MG63 (cell line): ENCODE results near the gene ZMAT5. TPM values are rescaled to one million over a fixed set of nuclear protein-coding genes. Genes with fewer than 3 reads are reported as not detected.

Experiments
- DNase-seq: peaks from one replicate; pipeline ENCODE4 v3.0.0-alpha.2; 2020
- H3K27me3 ChIP-seq: fragments of 250-450 bp; sonication (Bioruptor Pico); 2 replicates; pipeline ENCODE4 v1.5.1; 2020; ENCODE audit warnings: mild to moderate bottlenecking, moderate library complexity
- H3K36me3 ChIP-seq: fragments of 250-450 bp; sonication (Bioruptor Pico); 2 replicates; pipeline ENCODE4 v1.5.1; 2020; ENCODE audit warnings: mild to moderate bottlenecking, moderate library complexity
- H3K4me3 ChIP-seq: fragments of 250-450 bp; sonication (Bioruptor Pico); 2 replicates; pipeline ENCODE4 v1.5.1; 2020; ENCODE audit warnings: mild to moderate bottlenecking, moderate library complexity
- H3K9me3 ChIP-seq: fragments of 250-450 bp; sonication (Bioruptor Pico); 2 replicates; pipeline ENCODE4 v1.5.1; 2020; ENCODE audit warnings: mild to moderate bottlenecking, moderate library complexity
- total RNA-seq: library from RNA; depleted of rRNA; stranded (reverse); fragments of >200 nt; shearing (Covaris generic); gene quantifications from 2 replicates; pipeline ENCODE4 v1.2.3, GENCODE V29; 2014; ENCODE audit warnings: low replicate concordance

Gene ZMAT5
- total RNA-seq, 1 experiment from 2014 or later, result 38.9 TPM

DNA sequence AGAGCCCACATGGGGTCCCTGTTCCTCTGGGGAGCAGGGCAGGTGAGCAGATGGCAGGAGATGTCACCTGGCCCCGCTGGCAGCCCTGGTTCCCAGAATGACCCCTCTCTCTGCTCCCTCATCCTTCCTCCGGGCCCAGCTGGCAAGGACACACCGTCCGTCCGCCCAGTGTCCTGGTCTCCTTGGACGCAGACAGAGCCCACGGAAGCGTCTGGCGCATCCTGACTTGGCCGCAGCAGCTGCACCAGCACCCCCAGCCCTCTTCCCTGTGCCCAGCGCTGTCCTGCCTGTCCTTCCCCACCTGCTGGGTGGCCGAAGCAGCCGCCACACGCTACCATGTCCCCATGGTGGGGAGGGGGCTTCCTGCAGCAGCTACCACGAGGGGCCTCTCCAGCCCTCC, 56.6 kb downstream of the ZMAT5 start:
- H3K36me3 ChIP-seq, result no peaks in the 10 kb centered on the region
- H3K9me3 ChIP-seq, result no peaks in the 10 kb centered on the region
- H3K27me3 ChIP-seq, result no peaks in the 10 kb centered on the region
- no peak overlapping the region for H3K4me3 ChIP-seq
- no peak for DNase-seq

DNA sequence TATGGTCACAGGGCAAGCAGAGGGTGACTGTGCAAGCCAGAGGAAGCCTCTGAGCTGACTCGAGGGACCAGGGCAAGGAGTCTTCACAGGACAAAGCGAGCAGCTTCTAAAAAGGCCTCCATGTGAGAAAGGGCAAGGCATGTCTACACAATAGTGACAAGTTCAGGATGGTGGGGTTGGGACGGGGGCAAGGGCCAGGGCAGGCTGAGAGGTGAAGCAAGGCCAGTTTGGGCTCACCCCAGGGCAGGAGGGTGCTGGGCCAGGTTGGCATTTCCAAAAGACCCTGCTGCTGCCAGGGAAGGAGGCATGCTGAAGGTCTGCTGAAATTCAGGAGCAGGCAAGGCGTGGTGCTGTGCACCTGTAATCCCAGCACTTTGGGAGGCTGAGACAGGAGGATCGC, 59.3 kb downstream of the ZMAT5 start:
- no peaks in the 10 kb centered on the region for H3K36me3 ChIP-seq
- no peak for DNase-seq
- no peaks in the 10 kb centered on the region for H3K27me3 ChIP-seq
- H3K9me3 ChIP-seq, result no peaks in the 10 kb centered on the region
- H3K4me3 ChIP-seq, result no peak overlapping the region

DNA sequence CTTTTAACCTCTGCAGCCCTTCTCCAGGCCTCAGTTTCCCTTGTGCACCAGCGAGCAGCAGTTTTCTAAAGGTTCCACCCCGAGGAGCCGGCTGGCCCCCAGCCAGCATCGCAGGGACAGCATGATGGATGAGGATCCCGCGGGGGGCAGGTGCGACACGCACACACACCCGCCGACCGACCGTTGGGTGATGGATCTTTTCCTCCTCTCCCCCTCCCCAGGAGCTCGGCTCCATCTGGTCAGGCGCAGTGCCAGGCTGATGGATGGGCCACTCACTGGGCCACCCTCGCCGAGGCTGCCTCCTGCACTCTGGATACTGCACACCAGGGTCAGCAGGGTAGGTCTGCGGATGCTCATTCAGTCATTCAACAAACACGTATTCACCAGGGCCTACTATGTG, 59.8 kb downstream of the ZMAT5 start:
- Histone ChIP-seq H3K36me3 (no peaks in the 10 kb centered on the region), H3K4me3 (no peak overlapping the region), H3K27me3 (no peaks in the 10 kb centered on the region), H3K9me3 (no peaks in the 10 kb centered on the region)
- DNase-seq, result no peak

DNA sequence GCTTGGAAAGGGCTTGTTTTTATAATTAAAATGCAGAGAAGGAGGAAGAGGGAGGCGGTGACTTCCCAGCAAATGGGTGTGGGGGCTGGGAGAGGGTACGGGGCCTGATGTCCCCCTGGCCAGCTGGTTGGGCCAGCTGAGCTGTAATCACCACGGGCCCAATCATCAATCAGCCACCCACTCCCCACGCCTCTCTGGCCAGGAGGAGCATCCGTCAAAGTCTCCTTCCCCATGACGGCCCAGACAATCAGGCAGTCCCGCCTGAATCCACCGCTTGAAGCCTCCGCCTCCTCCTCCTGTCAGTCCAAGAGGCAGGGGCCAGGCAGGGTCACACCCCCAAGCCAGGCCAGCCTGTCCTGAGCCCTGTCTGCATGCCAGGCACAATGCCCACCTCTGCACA, 60.3 kb downstream of the ZMAT5 start:
- no peak for DNase-seq
- Histone ChIP-seq H3K9me3 (no peaks in the 10 kb centered on the region), H3K27me3 (no peaks in the 10 kb centered on the region), H3K4me3 (no peak overlapping the region), H3K36me3 (no peaks in the 10 kb centered on the region)

DNA sequence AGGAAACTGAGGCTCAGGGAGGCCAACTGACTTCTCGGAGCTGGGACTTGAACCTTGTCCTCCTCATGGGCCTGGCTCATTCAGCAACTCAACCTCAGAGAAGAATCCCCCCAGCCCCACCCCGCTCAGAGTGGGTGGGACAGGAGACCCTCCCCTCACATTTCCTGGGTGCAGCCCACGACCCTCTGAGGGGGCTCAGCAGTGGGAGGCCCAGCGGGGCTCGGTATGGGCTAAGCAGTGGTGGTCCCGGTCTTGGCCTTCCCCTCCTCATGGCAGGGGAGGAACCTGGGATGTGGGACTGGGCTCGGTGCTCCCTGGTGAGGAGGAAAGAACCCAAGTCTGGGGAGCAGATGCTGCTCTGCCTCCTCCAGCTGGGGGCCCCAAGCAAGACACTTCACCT, 61.2 kb downstream of the ZMAT5 start:
- Histone ChIP-seq H3K4me3 (no peak overlapping the region), H3K9me3 (no peaks in the 10 kb centered on the region), H3K36me3 (no peaks in the 10 kb centered on the region), H3K27me3 (no peaks in the 10 kb centered on the region)
- DNase-seq, result no peak

DNA sequence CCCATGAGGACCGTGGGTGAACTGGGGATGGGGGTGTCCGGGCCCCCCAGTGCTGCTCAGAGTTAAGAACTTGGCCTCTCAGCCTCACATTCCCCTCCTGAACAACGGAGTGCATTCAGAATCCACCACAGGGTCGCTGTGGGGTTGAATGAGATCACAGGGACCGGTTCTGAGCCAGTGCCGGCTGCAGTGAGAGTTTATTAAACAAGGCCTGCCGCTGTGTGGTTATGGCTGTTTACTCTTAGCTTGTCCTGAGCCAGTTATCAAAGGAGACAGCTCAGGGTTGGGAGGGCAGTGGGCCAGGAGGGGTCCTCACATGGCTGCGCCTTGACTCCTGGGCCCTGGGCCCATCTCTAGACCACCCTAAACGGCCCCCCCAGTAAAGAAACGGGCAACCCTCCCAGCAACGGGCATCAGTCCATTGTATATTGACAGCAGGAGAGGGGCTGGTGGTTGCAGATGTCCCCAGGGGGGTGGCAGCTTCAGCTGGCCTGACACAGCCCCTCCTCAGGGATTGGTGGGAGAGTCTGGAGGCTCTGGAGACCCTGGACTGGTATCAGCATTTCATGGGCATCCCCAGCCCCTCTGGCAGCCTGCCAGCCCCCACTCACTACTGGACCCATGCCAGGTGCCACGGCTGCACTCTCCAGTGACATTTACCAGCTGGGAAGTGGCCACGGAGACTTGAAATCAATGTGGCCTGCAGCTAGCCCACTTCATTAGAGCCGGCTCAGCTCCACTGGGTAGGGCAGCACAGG, 62.1 kb downstream of the ZMAT5 start:
- H3K9me3 ChIP-seq, result no peaks in the 10 kb centered on the region
- peak; percentile 67 for DNase-seq
- no peaks in the 10 kb centered on the region for H3K27me3 ChIP-seq
- no peaks in the 10 kb centered on the region; the same call in 1 of the 2 replicates for H3K36me3 ChIP-seq
- no peak overlapping the region for H3K4me3 ChIP-seq

DNA sequence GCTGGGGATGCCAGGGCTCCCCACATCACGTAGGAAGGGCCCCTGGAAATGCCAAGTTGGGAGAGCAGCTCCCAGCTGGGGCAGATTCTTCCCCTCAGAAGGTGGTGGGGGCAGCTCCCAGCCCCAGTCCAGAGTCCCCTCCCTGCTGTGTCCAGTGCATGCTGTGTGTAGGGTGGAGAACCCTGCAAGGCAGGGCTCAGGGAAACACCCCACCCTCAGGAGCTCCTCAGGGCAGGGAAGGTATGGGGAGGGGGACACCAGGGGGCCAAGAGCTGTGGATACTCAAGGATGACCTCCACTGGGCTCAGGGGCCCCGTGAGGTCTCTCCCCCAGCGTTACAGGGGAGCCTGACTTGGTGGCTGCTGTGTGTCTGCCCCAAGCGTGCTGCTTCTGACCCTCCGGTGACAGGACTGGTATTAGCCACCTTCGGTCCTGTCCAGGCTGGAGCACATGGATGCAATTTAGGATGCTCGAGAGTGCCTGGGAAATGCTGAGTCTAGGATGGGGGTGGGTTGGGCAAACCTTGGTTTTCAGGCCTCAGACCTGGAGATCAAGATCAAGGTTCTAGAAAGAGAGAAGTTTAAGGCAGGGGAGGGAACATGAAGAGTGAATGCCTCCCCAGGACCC, 63.1 kb downstream of the ZMAT5 start:
- no peaks in the 10 kb centered on the region for H3K27me3 ChIP-seq
- H3K36me3 ChIP-seq, result no peaks in the 10 kb centered on the region; the same call in 1 of the 2 replicates
- H3K9me3 ChIP-seq, result no peaks in the 10 kb centered on the region
- DNase-seq, result no peak
- no peak overlapping the region for H3K4me3 ChIP-seq

DNA sequence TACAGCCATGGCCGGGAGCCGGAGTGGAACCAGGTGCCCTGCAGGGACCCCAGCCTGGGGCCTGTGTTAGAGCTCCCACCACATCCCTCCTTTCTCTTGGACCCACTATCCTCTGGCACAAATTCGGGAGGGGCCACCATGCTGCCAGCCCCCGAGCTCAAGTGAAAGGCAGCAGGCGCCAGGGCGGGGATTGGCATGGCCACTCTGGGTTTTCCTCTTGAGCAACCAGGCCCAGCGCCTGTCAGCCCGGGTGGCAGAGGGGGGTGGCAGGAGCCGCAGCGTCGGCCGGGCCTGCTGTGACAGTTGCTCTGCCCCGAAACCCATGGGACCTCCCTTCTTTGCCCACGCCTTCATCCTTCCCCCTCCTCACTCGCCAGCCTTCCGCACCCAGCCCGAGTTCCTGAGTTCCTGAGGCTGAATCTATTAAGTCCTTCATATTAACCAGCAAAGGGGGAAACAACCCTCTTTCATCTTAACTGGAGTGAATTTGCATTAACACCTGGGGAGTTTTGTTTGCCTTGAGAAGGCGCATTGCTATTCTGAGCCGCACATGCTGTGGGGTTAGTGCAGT, 63.8 kb downstream of the ZMAT5 start:
- H3K27me3 ChIP-seq, result no peaks in the 10 kb centered on the region
- peaks cover 2% of the 10 kb centered on the region for H3K36me3 ChIP-seq
- H3K9me3 ChIP-seq, result no peaks in the 10 kb centered on the region
- DNase-seq, result no peak
- H3K4me3 ChIP-seq, result no peak overlapping the region

DNA sequence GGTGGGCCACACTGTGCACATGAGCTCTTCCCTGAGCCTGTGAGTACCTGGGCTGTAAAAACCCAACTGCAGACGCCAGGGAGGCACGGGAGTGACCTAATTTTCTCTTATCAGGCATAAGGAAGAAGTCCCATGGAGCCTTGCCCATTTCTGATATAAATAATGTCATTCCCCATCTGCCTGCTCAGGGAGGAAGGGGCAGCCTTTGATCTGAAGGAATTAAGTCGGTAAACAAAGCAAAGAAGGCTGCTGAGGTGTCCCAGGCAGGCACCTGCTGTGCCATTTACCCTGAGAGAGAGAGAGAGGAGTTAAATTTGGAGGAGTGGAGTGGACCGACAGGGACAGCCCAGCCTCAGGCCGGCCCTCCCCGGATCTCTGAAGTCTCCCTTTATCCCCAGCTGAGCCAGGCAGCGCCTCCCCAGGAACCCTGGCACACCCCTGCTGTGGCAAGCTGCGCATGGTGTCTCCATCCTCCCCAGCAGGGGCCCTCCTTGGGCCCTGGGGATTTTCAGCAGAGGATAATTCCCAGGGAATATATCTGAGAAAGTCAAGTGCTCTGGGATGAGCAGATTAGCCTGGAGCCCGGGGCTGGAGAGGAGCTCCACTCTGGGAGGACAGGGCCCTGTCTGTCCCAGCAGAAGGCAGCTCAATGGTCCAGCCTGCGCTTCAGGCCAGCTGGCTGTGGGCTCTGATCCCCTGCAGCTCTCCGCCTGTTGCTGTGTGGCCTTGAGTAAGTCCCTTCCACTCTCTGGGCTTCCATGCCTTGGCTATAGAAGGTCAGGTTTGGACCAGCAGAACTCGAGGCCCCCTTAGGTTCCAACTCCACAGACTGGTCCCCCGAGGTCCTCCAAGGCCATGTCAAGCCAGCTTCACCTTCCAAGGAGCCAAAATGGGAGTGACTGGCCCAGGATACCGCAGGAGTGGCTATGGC, 64.5 kb downstream of the ZMAT5 start:
- Histone ChIP-seq H3K36me3 (peaks cover 6% of the 10 kb centered on the region), H3K9me3 (no peaks in the 10 kb centered on the region), H3K4me3 (no peak overlapping the region), H3K27me3 (no peaks in the 10 kb centered on the region)
- no peak for DNase-seq

DNA sequence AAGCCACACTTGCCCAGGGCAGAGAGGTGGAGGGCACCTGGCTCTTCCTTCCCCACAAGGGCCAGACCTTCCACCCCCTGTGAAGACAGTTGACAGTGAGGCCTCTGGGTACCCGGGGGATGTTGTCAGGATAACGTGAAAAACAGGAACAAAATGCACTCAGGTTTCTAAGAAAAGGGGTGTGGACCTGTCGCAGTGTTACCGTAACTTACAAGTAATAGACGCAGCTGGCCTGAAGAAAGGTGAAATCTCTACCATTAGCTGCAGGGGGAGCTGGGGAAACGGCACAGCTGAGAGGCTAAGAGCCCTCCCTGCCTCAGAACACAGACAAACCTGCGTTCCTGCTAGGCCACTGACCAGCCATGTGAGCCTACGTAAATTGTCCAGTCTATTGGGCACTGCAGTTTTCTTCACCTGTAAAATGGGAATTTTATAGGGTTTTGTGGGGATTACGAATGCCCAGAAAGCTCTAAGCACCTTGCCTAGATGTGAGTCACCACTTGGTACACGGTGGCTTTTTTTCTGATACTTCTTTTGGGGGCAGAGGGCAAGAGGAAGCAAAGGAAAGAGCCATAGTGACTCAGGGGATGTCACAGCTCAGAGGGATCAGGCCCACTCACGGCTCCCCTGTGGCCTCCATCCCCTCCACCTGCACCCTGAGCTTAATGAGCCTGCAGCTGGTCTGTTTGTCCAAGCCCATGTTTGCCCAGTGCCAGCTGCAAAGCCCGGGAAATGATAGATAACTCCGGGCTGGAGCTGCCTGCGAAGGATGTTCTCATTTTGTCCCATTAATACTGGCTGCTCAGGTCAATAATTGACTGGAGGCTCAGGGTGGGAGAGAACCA, 65.4 kb downstream of the ZMAT5 start:
- peaks cover 10% of the 10 kb centered on the region for H3K36me3 ChIP-seq
- no peaks in the 10 kb centered on the region for H3K9me3 ChIP-seq
- DNase-seq, result no peak
- H3K27me3 ChIP-seq, result no peaks in the 10 kb centered on the region
- no peak overlapping the region for H3K4me3 ChIP-seq

DNA sequence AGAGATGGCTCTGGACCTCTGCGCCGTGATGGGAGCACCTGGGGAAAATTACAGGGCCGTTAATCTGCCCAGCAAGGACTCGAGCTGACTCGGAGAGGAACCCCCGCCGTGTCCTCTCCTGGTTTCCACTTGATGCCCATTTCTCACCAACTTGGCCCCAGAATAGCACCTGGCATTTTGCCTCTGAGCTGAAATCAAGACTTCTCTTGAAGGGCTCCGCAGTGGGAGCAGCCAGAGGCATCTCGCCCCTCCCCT, 66.0 kb downstream of the ZMAT5 start:
- Histone ChIP-seq H3K36me3 (peaks cover 13% of the 10 kb centered on the region), H3K27me3 (no peaks in the 10 kb centered on the region), H3K4me3 (no peak overlapping the region), H3K9me3 (no peaks in the 10 kb centered on the region)
- DNase-seq, result no peak

DNA sequence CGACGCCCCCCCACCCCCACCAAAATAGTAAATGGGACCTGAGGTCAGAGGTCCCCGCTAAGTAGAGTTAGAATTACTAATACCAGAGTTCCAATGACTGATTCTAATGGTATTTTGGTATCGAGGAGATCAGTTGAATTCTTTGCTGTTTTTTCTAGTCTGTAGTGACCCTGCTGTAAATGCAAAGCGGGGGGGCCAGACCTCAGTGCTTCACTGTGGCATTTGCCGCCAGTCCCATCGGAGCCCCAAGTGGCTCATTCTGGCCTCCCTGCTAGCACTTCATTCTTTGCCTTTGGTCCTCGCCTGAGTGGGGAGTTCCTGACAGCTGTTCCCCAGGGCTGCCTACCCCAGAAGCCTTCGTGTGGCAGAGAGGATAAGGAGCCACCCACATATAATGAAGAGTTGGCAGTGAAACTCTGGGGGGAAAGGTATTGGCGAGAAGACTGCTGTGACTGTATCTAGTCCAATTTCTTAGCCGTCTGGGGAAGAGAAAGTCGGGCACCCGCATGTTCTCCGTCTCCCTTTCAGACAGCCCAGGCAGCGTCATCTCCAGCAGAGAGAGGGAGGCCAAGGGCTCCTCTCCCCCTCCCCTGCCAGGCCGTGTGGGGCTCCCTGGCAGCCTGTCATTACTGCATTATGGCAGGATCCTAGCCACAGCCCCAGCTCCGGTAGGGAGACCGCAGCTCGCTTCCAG, 66.5 kb downstream of the ZMAT5 start:
- H3K4me3 ChIP-seq, result no peak overlapping the region
- H3K9me3 ChIP-seq, result no peaks in the 10 kb centered on the region
- H3K27me3 ChIP-seq, result no peaks in the 10 kb centered on the region
- no peak for DNase-seq
- H3K36me3 ChIP-seq, result peaks cover 18% of the 10 kb centered on the region

DNA sequence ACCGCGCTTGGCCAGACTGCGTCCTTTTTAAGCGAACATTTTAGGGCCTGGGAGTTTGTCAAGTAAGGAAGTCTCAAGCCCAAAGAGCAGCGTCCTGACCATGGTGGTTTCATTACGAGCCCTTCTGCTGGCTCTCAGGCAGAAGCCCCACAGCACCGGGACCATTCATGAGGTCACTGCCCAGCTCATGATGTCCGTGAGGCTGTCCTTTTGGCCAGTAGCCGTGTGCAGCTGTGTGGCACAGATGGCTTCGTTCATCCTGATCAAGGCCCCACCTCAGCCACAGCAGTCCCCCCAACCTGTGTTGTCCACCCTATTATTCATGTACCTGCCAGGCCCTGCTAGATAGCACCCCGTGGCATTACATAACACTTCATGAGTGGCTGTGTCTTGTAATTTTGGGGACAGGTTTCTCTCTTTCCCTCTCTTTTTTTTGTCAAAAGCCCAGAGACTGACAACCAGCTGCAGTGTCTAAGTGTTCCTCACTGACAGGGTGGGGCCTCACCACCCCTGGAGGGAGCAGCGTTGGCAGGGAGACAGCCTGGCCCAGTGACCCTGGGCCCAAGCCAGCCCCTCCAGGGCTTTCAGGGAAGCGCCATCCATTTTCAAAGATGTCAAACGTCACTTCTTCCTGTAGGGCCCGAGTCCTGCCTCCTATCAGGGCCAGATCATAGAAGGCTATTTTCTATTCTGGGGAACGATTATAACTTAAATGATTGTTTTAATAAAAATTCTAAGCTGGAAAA, 68.8 kb downstream of the ZMAT5 start:
- H3K9me3 ChIP-seq, result no peaks in the 10 kb centered on the region
- peaks cover 37% of the 10 kb centered on the region for H3K36me3 ChIP-seq
- DNase-seq, result no peak
- no peak overlapping the region for H3K4me3 ChIP-seq
- no peaks in the 10 kb centered on the region for H3K27me3 ChIP-seq

DNA sequence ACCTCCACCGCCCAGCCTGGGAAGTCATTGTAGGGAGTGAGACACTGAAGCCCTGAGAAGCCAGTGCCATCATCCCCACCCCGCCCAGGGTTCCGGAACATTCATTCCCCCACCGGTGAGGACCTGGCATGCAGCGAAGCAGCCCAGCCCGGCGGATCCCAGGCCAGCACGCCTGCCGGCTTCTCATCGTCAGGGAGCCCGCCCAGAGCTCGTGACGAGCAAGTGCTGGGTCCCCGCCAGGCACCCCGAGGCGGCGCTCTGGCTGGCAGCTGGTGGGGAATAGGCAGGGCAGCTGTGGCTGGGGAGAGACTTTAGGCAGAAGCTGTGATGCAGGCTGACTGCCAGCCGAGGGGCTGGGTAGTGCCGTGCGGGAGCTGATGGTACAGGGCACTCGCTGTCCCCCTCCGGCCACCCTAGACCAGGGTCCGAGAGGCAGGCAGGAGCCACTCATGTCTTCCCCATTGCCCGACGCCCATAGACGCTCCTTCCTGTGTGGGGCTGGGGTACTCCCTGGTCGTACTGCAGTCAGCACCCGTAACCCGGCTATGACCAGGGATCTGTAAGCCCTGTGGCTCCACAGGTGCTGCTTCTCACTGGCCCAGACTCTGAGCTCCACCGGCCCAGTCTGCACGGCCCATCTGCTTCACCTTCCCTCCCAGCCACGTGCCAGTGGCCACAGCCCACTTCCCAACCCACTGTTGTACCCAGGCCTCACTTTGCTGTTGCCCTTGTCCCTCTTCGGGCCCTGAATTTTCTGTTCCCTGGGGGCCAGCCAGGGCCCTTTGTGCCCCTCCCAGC, 71.5 kb downstream of the ZMAT5 start:
- H3K9me3 ChIP-seq, result no peaks in the 10 kb centered on the region
- H3K4me3 ChIP-seq, result no peak overlapping the region
- H3K36me3 ChIP-seq, result peaks cover 51% of the 10 kb centered on the region
- peak; percentile 85 for DNase-seq
- no peaks in the 10 kb centered on the region for H3K27me3 ChIP-seq

DNA sequence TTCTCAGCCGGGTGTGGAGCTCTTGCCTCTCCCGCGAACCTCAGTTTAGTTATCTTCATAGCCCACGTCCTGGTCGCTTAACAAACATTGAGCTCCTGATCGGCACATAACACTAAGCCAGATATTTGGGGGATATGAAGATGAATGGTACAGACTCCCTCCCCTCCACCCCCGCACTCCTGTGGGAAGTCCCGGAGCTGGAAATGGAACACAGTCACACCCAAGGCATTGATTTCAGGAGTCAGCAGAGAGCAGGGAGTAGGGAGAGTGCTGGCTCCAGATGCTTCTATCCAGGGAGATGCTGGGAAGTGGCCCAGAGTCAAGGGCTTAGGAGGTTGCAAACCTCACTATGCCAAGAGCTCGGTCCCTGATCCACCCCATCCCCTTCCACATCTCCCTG, 73.1 kb downstream of the ZMAT5 start:
- no peak for DNase-seq
- no peaks in the 10 kb centered on the region for H3K27me3 ChIP-seq
- no peaks in the 10 kb centered on the region for H3K9me3 ChIP-seq
- H3K4me3 ChIP-seq, result no peak overlapping the region
- H3K36me3 ChIP-seq, result peaks cover 58% of the 10 kb centered on the region
